ENCODE results near the gene CAP2. TPM values are rescaled to one million over a fixed set of nuclear protein-coding genes. Genes with fewer than 3 reads are reported as not detected.

The CAP2 gene
- total and polyA plus RNA-seq, 9 of the 15 experiments (the other 6 are each of a cell fraction or from before 2014, with no cell fraction given), result not detected

DNA sequence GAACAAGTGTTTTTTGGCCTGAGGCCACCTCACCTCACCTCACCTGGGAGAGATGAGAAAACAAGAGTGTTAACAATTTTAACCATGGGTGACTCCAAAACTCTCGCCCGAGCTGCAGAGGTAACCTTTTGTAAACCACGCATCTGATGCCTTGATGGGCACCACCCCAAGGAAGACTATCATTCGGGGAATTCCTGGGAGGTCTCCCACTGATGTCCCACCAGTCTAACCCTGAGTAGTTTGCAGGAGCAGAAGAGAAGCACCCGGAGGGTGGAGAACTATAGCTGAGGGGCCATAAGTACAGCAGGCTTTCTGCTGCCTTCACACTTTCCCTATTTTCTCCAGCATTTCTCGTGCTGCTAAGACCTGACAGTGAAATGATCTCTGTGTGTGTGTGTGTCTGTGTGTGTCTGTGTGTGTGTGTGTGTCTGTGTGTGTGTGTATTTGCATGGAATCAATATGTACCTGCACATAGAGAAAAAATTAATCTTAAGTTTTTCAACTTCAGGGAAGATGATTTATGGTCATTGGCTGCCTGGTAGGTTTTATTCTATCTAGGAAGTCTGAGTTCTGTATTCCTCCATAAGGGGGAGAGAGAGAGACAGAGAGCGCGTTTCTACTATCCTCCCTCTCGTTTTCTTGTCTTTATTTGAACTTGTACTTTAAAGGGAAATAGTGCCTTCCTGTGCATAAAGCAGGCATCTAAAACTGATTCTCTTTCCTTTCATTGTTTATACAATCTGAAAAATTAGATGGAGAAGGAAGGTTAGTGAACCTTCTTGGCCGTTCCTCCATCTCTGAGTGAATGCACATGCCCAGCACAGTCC, 75.8 kb downstream of the CAP2 start (continued):
- TF ChIP-seq, protein P1, sequence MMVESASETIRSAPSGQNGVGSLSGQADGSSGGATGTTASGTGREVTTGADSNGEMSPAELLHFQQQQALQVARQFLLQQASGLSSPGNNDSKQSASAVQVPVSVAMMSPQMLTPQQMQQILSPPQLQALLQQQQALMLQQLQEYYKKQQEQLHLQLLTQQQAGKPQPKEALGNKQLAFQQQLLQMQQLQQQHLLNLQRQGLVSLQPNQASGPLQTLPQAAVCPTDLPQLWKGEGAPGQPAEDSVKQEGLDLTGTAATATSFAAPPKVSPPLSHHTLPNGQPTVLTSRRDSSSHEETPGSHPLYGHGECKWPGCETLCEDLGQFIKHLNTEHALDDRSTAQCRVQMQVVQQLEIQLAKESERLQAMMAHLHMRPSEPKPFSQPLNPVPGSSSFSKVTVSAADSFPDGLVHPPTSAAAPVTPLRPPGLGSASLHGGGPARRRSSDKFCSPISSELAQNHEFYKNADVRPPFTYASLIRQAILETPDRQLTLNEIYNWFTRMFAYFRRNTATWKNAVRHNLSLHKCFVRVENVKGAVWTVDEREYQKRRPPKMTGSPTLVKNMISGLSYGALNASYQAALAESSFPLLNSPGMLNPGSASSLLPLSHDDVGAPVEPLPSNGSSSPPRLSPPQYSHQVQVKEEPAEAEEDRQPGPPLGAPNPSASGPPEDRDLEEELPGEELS (CRISPR knock-in tag; IDR thresholded peaks at IDR 0.05; ENCODE audit: borderline replicate concordance), result no peak
- TF ChIP-seq, protein P2, sequence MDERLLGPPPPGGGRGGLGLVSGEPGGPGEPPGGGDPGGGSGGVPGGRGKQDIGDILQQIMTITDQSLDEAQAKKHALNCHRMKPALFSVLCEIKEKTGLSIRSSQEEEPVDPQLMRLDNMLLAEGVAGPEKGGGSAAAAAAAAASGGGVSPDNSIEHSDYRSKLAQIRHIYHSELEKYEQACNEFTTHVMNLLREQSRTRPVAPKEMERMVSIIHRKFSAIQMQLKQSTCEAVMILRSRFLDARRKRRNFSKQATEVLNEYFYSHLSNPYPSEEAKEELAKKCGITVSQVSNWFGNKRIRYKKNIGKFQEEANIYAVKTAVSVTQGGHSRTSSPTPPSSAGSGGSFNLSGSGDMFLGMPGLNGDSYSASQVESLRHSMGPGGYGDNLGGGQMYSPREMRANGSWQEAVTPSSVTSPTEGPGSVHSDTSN (CRISPR knock-in tag; IDR thresholded peaks at IDR 0.05; ENCODE audit: low read depth), result no peak
- TF ChIP-seq, protein P2 (tag; conservative IDR thresholded peaks at IDR 0.05; ENCODE audit: low read depth), result peak; percentile 89
